GM19351 (cell line): Measurements from ENCODE around the gene PLOD1.
"Not testable (repeated sequence)": the region's sequence is repeated elsewhere in the genome, so short reads cannot be mapped to it uniquely, and the experiment has no call there.

Experiments used
- ATAC-seq: cut with Tn5 transposase; IDR thresholded peaks from one replicate; pipeline ENCODE4 v1.9.1; 2021; ENCODE audit warnings: mild to moderate bottlenecking, moderate library complexity; ENCODE audit not compliant: unreplicated experiment

PLOD1 gene

GRCh38 chr1:11935733-11936132 lies 1.2 kb downstream of the PLOD1 start:
- not testable (repeated sequence) for ATAC-seq

- no peak for ATAC-seq
Observed at GRCh38 chr1:11938722-11939526, 4.4 kb downstream of the PLOD1 start.

- ATAC-seq = not testable (repeated sequence)
Observed at GRCh38 chr1:11939794-11940193, 5.3 kb downstream of the PLOD1 start.

- ATAC-seq = no peak
Observed at GRCh38 chr1:11940260-11940921, 5.9 kb downstream of the PLOD1 start.

GRCh38 chr1:11942280-11942679 lies 7.8 kb downstream of the PLOD1 start:
- ATAC-seq = no peak

- ATAC-seq = no peak
Observed at GRCh38 chr1:11943619-11944018, 9.1 kb downstream of the PLOD1 start.

- ATAC-seq = no peak
Observed at GRCh38 chr1:11944358-11944931, 9.9 kb downstream of the PLOD1 start.

GRCh38 chr1:11946647-11947046 lies 12.1 kb downstream of the PLOD1 start:
- no peak for ATAC-seq

- no peak for ATAC-seq
Observed at GRCh38 chr1:11948822-11949458, 14.4 kb downstream of the PLOD1 start.

GRCh38 chr1:11951901-11952300 lies 17.4 kb downstream of the PLOD1 start:
- no peak for ATAC-seq

GRCh38 chr1:11952455-11953109 lies 18.1 kb downstream of the PLOD1 start:
- ATAC-seq = no peak

GRCh38 chr1:11955221-11955620 lies 20.7 kb downstream of the PLOD1 start:
- ATAC-seq = no peak

GRCh38 chr1:11957398-11957797 lies 22.9 kb downstream of the PLOD1 start:
- no peak for ATAC-seq

- no peak for ATAC-seq
Observed at GRCh38 chr1:11957897-11958296, 23.4 kb downstream of the PLOD1 start.

GRCh38 chr1:11960276-11960675 lies 25.8 kb downstream of the PLOD1 start:
- ATAC-seq = no peak

- no peak for ATAC-seq
Observed at GRCh38 chr1:11960715-11961114, 26.2 kb downstream of the PLOD1 start.

GRCh38 chr1:11961230-11961629 lies 26.7 kb downstream of the PLOD1 start:
- ATAC-seq = no peak

GRCh38 chr1:11963622-11964021 lies 29.1 kb downstream of the PLOD1 start:
- no peak for ATAC-seq

GRCh38 chr1:11964656-11965055 lies 30.1 kb downstream of the PLOD1 start:
- no peak for ATAC-seq

GRCh38 chr1:11967028-11967547 lies 32.6 kb downstream of the PLOD1 start:
- no peak for ATAC-seq
